GM12873 (cell line): Measurements from ENCODE around the gene MYH7.

ENCODE experiments used
- TF ChIP-seq, protein P1 (sequence below): IDR thresholded peaks from 2 replicates; pipeline ENCODE4 v1.5.1; 2012; ENCODE audit warnings: low read depth, mild to moderate bottlenecking, moderate library complexity, low read length, control low read depth; ENCODE audit not compliant: insufficient read depth; ENCODE audit errors: missing control alignments

The MYH7 gene

DNA sequence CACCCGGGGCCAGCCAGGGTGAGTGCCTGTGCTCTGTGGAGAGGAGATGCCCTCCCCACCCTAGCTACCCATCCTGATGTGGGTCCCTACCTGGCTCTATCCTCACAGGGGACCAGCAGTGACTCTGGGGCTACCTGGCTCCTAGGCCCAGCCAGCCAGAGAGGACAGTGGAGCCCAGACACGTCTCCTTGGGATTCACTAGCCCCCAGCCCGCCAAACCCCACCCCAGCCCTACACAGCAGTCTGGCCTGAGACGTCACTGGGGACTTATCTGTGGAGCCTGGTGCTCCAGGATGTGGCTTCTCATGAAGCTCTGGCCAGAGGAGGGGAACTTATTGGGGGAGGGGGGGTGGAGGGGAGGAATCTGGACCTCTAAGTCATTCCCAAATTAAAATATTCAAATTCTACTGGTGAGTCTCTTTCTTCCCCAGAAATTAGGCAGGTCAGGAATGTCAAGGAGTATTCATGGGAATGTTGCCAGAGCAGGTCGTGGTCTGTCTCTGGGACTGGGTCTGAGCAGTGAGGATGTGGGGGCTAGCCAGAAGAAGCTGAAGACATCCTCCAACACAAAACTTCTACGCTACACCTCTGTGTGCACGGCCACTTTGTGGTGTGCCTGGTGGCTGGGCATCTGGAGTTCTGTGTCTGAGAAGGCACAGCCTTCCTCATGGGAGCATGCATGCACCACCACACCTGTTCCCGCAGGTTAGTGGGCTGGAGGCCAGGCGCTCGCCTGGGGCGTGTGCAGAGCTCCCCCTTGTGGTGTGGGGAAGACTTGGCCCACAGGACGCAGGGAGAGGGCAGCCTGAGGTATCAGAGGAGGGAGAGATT is 55.9 kb downstream of the MYH7 start:
- TF ChIP-seq, protein P1, sequence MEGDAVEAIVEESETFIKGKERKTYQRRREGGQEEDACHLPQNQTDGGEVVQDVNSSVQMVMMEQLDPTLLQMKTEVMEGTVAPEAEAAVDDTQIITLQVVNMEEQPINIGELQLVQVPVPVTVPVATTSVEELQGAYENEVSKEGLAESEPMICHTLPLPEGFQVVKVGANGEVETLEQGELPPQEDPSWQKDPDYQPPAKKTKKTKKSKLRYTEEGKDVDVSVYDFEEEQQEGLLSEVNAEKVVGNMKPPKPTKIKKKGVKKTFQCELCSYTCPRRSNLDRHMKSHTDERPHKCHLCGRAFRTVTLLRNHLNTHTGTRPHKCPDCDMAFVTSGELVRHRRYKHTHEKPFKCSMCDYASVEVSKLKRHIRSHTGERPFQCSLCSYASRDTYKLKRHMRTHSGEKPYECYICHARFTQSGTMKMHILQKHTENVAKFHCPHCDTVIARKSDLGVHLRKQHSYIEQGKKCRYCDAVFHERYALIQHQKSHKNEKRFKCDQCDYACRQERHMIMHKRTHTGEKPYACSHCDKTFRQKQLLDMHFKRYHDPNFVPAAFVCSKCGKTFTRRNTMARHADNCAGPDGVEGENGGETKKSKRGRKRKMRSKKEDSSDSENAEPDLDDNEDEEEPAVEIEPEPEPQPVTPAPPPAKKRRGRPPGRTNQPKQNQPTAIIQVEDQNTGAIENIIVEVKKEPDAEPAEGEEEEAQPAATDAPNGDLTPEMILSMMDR, result peak; percentile 98

DNA sequence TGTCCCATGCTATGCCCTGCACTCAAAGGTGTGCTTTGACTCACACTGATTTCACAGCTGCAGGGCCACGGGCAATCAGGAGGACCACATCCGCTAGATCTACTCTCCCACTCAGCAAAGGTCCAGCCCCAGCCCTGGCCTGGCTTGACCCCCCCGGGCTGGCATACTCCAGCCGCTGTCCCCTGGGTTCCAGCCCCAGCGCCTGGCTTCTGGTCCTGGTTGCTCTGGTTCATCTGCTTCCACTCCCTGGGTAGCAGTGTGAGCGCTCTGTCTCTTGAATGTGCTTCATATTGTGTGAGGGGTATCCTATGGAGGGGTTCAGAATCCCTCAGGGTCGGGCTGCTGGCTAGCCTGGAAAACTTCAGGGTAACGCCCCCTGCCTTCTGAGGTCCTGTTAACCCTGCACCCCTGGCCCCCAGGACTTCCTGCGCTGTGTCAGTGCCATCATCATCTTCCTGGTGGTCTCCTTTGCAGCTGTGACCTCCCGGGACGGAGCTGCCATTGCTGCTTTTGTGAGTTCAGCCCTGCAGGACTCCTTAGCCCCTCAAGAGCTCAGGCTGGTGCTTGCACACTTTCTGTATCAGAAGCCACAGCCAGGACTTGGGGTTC is 56.7 kb downstream of the MYH7 start:
- TF ChIP-seq, protein P1, result no peak

DNA sequence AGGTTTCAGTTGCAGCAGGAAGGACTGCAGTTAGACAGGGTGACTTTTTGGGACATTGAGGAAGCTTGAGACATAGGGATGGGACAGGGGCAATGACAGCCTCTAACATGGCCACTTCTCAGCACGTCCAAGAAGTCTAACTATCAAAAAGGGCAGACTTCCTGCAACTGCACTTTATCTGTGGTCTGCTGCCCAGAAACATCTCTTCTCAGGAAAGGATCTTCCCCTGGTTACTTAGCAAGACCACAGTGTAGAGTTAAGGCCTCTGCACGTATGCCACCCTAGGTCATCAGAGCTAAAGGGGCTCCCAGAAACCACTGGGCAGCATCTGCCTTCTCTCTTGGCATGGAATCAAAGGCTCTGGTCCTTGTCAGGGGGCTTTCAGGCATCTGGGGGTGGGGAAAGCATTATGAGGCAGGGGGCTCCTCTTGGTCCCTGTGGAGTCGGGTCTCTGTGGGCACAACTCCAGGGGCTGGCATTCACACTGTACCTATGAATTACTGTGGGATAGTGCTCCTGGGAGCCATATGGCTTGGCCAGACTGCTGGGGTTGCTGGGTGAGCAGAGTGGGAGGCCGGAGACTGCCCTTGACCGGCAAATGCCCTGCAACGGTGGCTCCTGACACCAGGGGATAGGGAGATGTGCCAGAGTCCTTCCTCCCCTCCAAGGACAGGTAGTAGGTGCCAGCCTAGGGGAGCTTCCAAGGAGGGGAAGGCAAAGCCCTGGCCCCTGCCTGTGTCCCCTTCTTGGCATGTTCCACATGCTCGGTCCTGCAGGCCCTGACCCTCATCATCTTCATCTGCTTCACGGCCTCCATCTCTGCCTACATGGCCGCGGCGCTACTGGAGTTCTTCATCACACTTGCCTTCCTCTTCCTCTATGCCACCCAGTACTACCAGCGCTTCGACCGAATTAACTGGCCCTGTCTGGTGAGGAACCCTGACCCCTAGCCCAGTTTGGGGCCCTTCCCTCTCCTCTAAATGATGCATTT is 57.6 kb downstream of the MYH7 start:
- TF ChIP-seq, protein P1, result no peak

DNA sequence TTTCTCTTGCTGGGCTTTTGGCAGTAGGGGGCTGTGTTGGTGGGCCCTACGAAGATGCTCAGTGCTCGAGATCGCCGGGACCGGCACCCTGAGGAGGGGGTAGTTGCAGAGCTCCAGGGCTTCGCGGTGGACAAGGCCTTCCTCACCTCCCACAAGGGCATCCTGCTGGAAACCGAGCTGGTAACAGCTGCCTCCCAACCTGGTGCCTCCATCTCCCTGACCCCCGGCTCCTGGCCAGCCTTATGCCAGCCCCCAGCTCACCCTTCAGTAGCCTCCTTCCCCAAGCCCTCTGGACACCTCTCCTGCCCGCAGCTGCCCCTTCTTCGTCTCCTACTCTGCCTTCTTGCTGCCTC is 58.3 kb downstream of the MYH7 start:
- TF ChIP-seq, protein P1, result no peak

DNA sequence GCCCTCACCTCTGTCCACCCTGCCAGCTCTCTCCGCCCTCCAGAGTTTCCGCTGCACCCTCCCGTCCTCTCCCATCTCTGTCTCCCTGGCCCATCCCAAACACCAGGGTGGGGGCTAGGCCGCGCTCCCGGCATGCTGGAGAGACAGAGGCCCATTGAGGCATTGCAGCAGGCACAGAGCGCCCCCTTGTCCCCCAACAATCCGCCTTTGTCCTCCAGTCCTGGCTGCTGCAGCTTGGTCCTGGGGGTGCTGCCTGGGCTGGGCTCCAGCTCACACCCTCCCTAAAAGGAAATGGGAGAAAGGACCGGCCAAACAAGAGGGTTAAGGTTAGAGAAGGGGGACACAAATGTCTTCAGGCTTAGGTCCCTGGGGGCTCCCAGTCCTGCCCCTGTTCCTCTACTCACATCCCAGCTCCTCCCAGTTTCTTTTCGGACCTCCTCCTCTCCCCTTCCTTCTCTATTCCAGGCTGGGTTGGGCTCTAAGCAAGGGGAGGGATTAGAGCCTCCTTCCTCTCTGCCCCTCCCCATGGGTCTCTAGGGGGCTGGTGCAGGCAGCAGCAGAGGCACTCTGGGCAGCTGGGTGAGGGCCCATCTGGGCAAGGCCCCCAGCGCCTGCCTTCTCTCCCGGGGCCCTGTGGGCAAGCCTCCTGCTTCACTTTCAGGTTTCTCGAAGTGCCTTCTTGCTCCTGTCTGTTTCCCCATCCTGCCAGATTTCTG is 58.8 kb downstream of the MYH7 start, which contains the start of gene CMTM5:
Gene CMTM5 (plus strand): TSS at position 565 of the 716 bp plus-strand sequence. CDS start 206 bp downstream, outside the sequence.
- TF ChIP-seq, protein P1, result no peak

DNA sequence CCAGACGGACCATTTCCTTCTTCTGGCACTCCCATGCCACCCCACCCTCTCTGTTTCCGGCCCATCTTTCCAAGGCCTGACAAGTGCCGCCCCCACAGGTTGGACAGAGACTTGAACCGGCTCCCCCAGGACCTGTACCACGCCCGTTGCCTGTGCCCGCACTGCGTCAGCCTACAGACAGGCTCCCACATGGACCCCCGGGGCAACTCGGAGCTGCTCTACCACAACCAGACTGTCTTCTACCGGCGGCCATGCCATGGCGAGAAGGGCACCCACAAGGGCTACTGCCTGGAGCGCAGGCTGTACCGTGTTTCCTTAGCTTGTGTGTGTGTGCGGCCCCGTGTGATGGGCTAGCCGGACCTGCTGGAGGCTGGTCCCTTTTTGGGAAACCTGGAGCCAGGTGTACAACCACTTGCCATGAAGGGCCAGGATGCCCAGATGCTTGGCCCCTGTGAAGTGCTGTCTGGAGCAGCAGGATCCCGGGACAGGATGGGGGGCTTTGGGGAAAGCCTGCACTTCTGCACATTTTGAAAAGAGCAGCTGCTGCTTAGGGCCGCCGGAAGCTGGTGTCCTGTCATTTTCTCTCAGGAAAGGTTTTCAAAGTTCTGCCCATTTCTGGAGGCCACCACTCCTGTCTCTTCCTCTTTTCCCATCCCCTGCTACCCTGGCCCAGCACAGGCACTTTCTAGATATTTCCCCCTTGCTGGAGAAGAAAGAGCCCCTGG is 59.8 kb downstream of the MYH7 start:
- TF ChIP-seq, protein P1, result no peak
